Stimulated activated CD8-positive, alpha-beta memory T cell treated with anti-CD3 and anti-CD28 coated beads, Interleukin-7, amount 100 ng/mL, for 1 hour (primary cell): Measurements from ENCODE around the gene RAB22A.

Source experiments
- DNase-seq, 2 donors: peaks; one replicate each; pipeline ENCODE4 v3.0.0-alpha.2; 2020; ENCODE audit warnings: low read depth in 2 of 2

RAB22A gene

GRCh38 chr20:58388028-58388601 lies 78.6 kb downstream of the RAB22A start:
- no peak for DNase-seq

GRCh38 chr20:58388882-58389323 lies 79.4 kb downstream of the RAB22A start, which contains the start of gene VAPB:
Gene VAPB (plus strand): TSS chr20:58389229. CDS start chr20:58389460, 231 bp downstream.
- DNase-seq: peak; percentile 97 to 98

GRCh38 chr20:58389324-58389967 lies 79.9 kb downstream of the RAB22A start:
- no peak for DNase-seq

GRCh38 chr20:58389968-58390658 lies 80.6 kb downstream of the RAB22A start:
- DNase-seq: no peak

GRCh38 chr20:58390659-58391035 lies 81.1 kb downstream of the RAB22A start:
- DNase-seq: no peak

GRCh38 chr20:58392286-58392685 lies 82.8 kb downstream of the RAB22A start:
- DNase-seq: no peak

- no peak for DNase-seq
Measured at GRCh38 chr20:58393299-58393698, 83.8 kb downstream of the RAB22A start.

GRCh38 chr20:58394801-58395200 lies 85.3 kb downstream of the RAB22A start:
- DNase-seq: no peak

GRCh38 chr20:58395604-58396003 lies 86.1 kb downstream of the RAB22A start:
- no peak for DNase-seq

- no peak for DNase-seq
Measured at GRCh38 chr20:58397429-58397828, 87.9 kb downstream of the RAB22A start.

- no peak for DNase-seq
Measured at GRCh38 chr20:58398254-58398653, 88.7 kb downstream of the RAB22A start.

GRCh38 chr20:58399926-58400325 lies 90.4 kb downstream of the RAB22A start:
- DNase-seq: no peak

GRCh38 chr20:58401162-58401561 lies 91.6 kb downstream of the RAB22A start:
- DNase-seq: no peak

- DNase-seq: no peak
Measured at GRCh38 chr20:58402305-58402704, 92.8 kb downstream of the RAB22A start.

- DNase-seq: no peak
Measured at GRCh38 chr20:58402827-58403226, 93.3 kb downstream of the RAB22A start.

GRCh38 chr20:58403272-58403671 lies 93.8 kb downstream of the RAB22A start:
- DNase-seq: no peak

GRCh38 chr20:58405504-58406291 lies 96.2 kb downstream of the RAB22A start:
- DNase-seq: no peak

GRCh38 chr20:58406422-58407001 lies 97.0 kb downstream of the RAB22A start:
- no peak for DNase-seq

- no peak for DNase-seq
Measured at GRCh38 chr20:58407201-58407873, 97.8 kb downstream of the RAB22A start.

GRCh38 chr20:58407966-58408557 lies 98.5 kb downstream of the RAB22A start:
- DNase-seq: no peak
